Measurements from ENCODE around the gene LRRTM2. TPM values are rescaled to one million over a fixed set of nuclear protein-coding genes. Genes with fewer than 3 reads are reported as not detected.
"Not testable (repeated sequence)": the region's sequence is repeated elsewhere in the genome, so short reads cannot be mapped to it uniquely, and the experiment has no call there.

The LRRTM2 gene
- total RNA-seq, 3 donors from 2014 or later: 0.05 to 0.33 (median 0.20) TPM

DNA sequence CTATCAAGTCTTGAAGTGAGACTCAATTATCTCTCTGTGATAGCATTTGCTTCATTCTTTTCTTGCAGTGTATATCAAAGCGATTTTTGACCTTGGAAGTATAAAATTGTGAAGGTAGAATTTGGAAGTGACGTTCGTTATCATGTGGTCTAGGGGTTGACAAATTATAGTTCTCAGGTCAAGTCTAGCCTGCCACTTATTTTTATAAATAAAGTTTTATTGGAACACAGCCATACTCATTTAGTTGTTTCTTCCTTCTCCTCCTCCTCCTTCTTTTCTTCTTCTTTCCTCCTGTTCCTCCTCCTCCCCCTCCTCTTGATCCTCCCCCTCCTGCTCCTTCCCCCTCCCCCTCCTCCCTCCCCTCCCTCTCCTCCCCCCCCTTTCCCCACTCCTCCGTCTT lies 38.0 kb downstream of the LRRTM2 start:
- ATAC-seq (no peak), DNase-seq (no peak)
- Mint-ChIP-seq H3K4me3 (no peak overlapping the region), H3K36me3 (ENCODE audit: insufficient read depth) (no peaks in the 10 kb centered on the region), H3K4me1 (ENCODE audit: low read depth) (peaks cover 3% of the 10 kb centered on the region), H3K9me3 (no peaks in the 10 kb centered on the region), H3K27me3 (ENCODE audit: low read depth) (no peaks in the 10 kb centered on the region)

DNA sequence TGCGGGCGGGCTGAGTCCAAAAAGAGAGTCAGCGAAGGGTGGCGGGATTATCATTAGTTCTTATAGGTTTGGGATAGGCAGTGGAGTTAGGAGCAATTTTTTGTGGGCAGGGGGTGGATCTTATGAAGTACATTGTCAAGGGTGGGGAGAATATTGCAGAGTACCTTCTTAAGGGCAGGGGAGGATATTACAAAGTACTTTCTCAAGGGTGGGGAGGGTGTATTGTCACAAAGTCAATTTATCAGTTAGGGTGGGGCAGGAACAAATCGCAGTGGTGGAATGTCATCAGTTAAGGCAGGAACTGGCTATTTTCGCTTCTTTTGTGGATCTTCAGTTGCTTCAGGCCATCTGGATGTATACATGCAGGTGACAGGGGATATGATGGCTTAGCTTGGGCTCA lies 40.3 kb downstream of the LRRTM2 start:
- not testable (repeated sequence) for ATAC-seq; H3K9me3 Mint-ChIP-seq; DNase-seq; H3K4me3 Mint-ChIP-seq; H3K4me1 Mint-ChIP-seq (ENCODE audit: low read depth); H3K36me3 Mint-ChIP-seq (ENCODE audit: insufficient read depth); H3K27me3 Mint-ChIP-seq (ENCODE audit: low read depth)

DNA sequence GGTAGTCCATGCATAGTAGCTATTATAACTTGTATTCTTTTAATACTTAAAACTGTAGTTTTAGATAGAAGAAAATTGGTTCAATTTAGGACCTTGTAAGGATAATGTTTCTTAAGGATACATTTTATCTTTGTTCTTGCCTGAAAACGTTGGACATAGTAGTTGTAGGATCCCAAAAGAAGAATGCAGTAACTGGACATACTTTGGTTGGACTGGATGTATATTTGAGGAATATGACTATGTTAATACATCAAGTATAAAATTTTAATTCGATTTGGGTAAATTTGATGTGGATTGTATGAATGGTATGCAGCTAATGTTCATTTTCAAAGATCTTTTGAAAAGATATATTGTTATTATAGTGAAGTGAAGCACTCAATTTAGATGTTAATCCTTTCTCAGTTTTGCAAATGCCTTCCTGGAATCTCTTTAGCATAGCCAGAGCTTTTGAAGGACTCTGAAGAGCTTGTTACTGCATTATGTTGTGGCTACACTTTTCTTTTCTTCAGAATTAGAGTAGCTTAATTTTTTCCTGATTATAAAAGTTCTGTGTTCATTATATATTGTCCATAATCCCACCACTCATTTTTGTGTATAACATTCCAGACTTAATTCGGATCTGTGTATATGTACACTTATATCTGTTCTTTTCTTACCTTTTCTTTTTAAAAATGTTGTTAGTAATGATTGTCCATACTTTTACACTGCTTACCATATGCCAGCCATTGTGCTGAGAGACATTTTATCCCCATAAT lies 41.2 kb downstream of the LRRTM2 start:
- Mint-ChIP-seq H3K4me1 (ENCODE audit: low read depth) (peaks cover 3% of the 10 kb centered on the region), H3K36me3 (ENCODE audit: insufficient read depth) (no peaks in the 10 kb centered on the region), H3K9me3 (no peaks in the 10 kb centered on the region), H3K27me3 (ENCODE audit: low read depth) (no peaks in the 10 kb centered on the region), H3K4me3 (no peak overlapping the region)
- DNase-seq (no peak), ATAC-seq (no peak)

DNA sequence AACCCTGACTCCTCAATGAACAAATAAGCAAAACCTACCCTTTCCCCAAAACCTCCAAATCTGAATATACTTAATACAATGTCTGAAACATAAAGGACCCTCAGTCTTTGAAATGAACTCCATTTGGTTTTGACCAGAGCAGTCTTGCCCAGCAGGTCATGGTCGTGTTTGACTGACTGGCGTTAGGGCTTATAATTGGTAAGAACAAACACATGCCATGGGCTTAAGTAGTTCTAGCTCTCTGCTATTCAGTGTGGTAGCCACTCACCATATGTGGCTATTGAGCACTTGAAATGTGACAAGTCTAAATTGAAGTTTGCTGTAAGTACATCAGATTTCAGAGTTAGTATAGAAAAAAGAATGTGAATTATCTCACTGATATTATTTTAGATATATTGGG lies 42.1 kb downstream of the LRRTM2 start:
- Mint-ChIP-seq H3K9me3 (no peaks in the 10 kb centered on the region), H3K36me3 (ENCODE audit: insufficient read depth) (peaks cover under 1% of the 10 kb centered on the region), H3K27me3 (ENCODE audit: low read depth) (no peaks in the 10 kb centered on the region), H3K4me1 (ENCODE audit: low read depth) (peaks cover 3% of the 10 kb centered on the region), H3K4me3 (no peak overlapping the region)
- ATAC-seq: no peak
- no peak for DNase-seq

DNA sequence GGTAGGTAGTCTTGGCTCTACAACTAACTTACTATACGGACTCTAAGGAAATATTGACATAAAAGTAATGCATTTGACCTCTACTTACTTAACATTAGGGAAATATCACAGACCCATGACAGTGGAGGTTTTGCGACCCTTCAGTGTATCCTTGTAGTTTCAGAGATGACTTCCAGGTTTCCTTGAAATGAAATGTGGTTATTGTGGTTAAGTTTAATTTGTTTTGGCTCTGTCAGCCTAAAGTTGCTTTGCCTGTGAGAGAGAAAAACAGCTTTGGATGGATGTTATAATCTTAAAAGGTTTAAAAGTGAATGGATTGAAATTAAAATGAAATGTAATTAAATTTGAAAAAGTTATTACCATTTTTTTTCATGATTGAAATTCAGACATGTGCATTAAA lies 42.9 kb downstream of the LRRTM2 start:
- Mint-ChIP-seq H3K9me3 (no peaks in the 10 kb centered on the region), H3K27me3 (ENCODE audit: low read depth) (no peaks in the 10 kb centered on the region), H3K4me3 (no peak overlapping the region), H3K36me3 (ENCODE audit: insufficient read depth) (peaks cover 3% of the 10 kb centered on the region), H3K4me1 (ENCODE audit: low read depth) (peaks cover 3% of the 10 kb centered on the region)
- ATAC-seq (no peak), DNase-seq (no peak)

DNA sequence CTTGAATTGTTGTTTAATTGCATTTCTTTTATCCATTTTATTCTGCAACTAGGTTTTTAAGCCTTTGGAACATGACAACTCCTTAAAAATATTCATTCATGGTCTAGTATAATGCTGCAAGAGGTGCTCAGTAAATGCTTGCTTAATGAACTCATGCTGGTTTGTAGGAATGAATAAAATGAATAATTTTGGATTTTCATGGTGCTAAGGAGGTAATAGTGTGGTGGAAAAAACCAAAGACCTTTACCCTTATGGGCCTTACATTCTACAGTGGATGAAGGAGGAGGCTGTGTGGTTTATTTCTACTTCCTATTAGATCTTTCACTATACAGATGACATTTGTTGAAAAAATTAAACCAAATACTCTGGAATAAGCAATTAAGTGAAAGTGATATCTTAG lies 43.4 kb downstream of the LRRTM2 start:
- no peaks in the 10 kb centered on the region for H3K9me3 Mint-ChIP-seq

DNA sequence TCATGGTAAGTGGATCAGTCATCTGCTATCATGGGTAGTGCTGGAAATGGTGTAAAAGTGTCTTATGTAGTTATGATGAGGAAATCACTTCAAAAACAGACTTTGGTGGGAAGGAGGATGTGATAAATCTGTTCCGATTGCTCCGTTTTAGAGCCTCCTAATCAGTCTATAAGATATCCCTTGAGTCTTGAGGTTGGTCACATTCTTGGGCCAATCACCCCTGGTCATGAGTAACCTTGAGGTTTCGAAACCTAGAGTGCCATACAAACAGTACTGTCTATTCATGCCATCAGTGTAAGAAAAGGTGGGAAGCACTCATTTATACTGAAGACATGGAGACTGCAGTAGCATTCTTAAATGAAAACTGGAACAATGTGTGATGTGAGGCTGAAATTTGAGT lies 45.8 kb downstream of the LRRTM2 start:
- peaks cover 3% of the 10 kb centered on the region for H3K36me3 Mint-ChIP-seq (ENCODE audit: insufficient read depth)
- no peaks in the 10 kb centered on the region for H3K27me3 Mint-ChIP-seq (ENCODE audit: low read depth)
- no peaks in the 10 kb centered on the region for H3K9me3 Mint-ChIP-seq
- DNase-seq: no peak
- H3K4me3 Mint-ChIP-seq: no peak overlapping the region
- no peak for ATAC-seq
- peaks cover 3% of the 10 kb centered on the region for H3K4me1 Mint-ChIP-seq (ENCODE audit: low read depth)

More for the DNA sequence above, 43.4 kb downstream of the LRRTM2 start:
- DNase-seq (no peak), ATAC-seq (no peak)
- Mint-ChIP-seq H3K4me3 (no peak overlapping the region), H3K4me1 (ENCODE audit: low read depth) (peaks cover 3% of the 10 kb centered on the region), H3K36me3 (ENCODE audit: insufficient read depth) (peaks cover 3% of the 10 kb centered on the region), H3K27me3 (ENCODE audit: low read depth) (no peaks in the 10 kb centered on the region)

DNA sequence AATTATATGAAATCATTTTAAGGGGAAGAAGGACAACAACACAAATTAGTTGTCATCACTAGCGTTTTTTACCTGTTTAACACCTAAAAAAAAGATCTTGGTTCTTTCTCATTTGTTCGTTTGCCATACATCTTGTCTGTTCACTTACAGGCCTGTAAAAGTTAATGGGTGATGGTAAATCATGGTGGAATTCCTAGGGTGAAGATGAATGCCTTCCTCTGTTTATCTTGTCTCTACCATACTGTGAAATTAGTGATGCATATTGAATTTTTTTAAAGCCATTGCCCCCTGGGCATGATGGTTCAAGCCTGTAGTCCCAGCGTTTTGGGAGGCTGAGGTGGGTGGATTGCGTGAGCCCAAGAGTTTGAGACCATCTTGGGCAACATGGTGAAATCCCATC lies 46.6 kb downstream of the LRRTM2 start:
- Mint-ChIP-seq H3K4me1 (ENCODE audit: low read depth) (peaks cover 3% of the 10 kb centered on the region), H3K9me3 (no peaks in the 10 kb centered on the region), H3K4me3 (no peak overlapping the region), H3K36me3 (ENCODE audit: insufficient read depth) (peaks cover 3% of the 10 kb centered on the region), H3K27me3 (ENCODE audit: low read depth) (peaks cover 2% of the 10 kb centered on the region)
- DNase-seq: no peak
- no peak for ATAC-seq

DNA sequence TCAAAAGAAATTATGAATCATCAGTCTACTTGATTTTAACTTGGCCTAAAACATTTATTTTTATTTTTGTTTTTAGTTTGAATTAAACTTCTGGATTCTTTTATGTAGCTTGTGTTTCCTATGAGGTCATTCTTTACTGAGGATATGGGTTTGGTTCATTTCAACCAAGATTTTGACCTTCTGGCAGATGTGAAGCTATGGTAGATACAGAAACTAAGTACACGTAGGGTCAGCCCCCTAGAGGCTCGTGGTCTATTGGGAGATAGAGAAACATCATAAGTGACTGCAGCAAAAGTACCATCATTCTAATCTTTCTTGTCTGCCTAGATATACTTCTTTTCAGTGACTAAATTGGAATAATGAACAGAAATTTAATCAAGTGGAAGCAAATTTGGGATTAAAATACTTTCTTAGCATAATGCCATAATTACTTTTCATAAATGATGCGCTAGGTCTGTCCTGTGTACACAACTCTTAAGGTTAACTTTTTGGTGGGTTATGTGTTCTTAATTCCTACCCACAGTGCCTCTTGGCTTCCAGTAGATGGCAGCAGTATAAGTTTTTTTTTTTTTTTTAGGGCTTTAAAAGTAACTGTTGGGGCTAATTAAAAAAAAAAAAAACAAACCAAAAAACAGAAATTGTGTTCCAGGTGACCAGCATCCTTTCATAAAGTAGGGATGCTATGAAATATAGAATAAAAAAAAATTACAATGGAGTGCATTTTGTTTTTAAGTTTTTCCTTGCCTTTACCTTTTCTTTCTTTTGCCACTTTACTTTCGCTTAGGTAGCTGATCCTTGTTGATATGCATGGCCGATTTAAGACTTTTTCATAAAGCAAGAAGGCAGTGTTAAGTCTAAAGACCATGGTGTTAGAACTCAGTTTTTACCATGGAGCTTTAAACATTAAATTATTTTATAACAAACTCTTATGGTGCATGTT lies 49.9 kb downstream of the LRRTM2 start:
- ATAC-seq (peak in 1 of 2 donors; percentile 58), DNase-seq (no peak)
- H3K36me3 Mint-ChIP-seq (ENCODE audit: insufficient read depth): peaks cover 3% of the 10 kb centered on the region

DNA sequence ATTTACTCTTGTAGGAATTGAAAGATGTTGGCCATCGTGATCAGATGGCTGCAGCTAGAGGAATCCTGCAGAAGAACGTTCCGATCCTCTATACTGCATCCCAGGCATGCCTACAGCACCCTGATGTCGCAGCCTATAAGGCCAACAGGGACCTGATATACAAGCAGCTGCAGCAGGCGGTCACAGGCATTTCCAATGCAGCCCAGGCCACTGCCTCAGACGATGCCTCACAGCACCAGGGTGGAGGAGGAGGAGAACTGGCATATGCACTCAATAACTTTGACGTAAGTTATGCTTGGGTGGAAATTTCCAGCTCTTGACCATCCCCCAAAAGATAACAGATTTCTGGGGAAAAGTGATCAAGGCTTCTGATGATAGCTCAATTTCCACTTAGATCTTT lies 50.6 kb downstream of the LRRTM2 start:
- DNase-seq: no peak
- no peak overlapping the region for H3K4me3 Mint-ChIP-seq

More for the DNA sequence above, 49.9 kb downstream of the LRRTM2 start:
- H3K4me1 Mint-ChIP-seq (ENCODE audit: low read depth): no peaks in the 10 kb centered on the region
- no peak overlapping the region for H3K4me3 Mint-ChIP-seq
- peaks cover 2% of the 10 kb centered on the region for H3K27me3 Mint-ChIP-seq (ENCODE audit: low read depth)
- no peaks in the 10 kb centered on the region for H3K9me3 Mint-ChIP-seq

DNA sequence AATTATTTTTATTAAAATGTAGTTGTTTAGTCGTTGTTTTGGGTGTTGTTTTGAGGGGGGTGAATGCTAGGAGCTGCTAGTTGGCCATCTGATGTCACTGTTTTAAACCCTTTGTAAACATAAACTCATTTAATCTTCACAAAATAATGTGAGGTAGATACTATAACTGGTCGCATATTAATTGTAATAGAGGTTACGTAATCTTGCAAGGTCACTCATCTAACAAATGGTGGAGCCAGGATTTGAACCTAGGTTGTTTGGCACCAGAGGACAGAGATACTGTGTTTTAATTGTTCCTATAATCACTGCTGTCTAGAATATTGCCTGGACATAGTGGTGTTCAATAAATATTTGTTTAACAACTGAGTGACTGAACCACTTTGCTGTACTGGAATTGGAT lies 54.4 kb downstream of the LRRTM2 start:
- Mint-ChIP-seq H3K4me3 (no peak overlapping the region), H3K27me3 (ENCODE audit: low read depth) (peaks cover 6% of the 10 kb centered on the region), H3K36me3 (ENCODE audit: insufficient read depth) (no peaks in the 10 kb centered on the region), H3K4me1 (ENCODE audit: low read depth) (no peaks in the 10 kb centered on the region), H3K9me3 (no peaks in the 10 kb centered on the region)
- DNase-seq (no peak), ATAC-seq (no peak)

More for the DNA sequence above, 50.6 kb downstream of the LRRTM2 start:
- peak in 1 of 2 donors; percentile 48 for ATAC-seq
- Mint-ChIP-seq H3K36me3 (ENCODE audit: insufficient read depth) (peaks cover 3% of the 10 kb centered on the region), H3K27me3 (ENCODE audit: low read depth) (peaks cover 2% of the 10 kb centered on the region), H3K9me3 (no peaks in the 10 kb centered on the region), H3K4me1 (ENCODE audit: low read depth) (no peaks in the 10 kb centered on the region)

DNA sequence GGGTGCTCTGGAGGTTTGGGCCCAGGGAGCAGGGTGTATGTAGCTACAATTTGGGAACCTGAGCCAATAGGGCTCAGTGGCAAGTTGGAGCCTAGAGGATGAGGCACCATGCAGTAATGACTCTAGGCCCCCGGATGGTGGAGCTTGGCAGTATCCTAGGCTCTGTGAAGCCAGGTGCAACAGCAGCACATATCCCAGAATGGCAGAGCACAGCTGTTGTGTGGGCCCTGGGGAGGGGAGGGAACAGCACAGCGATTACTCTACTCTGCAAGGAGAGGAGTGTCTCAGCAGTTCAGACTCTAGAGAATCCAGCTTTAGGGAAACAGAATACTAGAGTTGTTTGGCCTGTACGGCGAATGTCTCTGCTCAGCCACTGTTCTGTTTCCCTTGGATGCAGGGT lies 56.1 kb downstream of the LRRTM2 start:
- ATAC-seq (no peak), DNase-seq (no peak)
- peaks cover 3% of the 10 kb centered on the region for H3K36me3 Mint-ChIP-seq (ENCODE audit: insufficient read depth)
- H3K27me3 Mint-ChIP-seq (ENCODE audit: low read depth): peaks cover 6% of the 10 kb centered on the region
- no peaks in the 10 kb centered on the region for H3K4me1 Mint-ChIP-seq (ENCODE audit: low read depth)
- no peak overlapping the region for H3K4me3 Mint-ChIP-seq
- no peaks in the 10 kb centered on the region for H3K9me3 Mint-ChIP-seq

Measured in activated T-cell treated with anti-CD3 and anti-CD28 coated beads, Interleukin-2, amount 50 U/mL, for 4 hours (primary cell).